ENCODE results near the gene TRIM3.
A peak's percentile ranks its signal among the peaks of the same experiment; 100 is the strongest.

The TRIM3 gene

GRCh38 chr11:6440906-6441358 is 32.8 kb downstream of the TRIM3 start, which contains the start of gene HPX:
Gene HPX (minus strand): TSS chr11:6440987. CDS start chr11:6440963, 24 bp downstream.
- H3K27ac ChIP-seq: no peak within 1 kb of the TSS
- no peak for DNase-seq (ENCODE audit: low read depth, low spot score)
- no peaks in the 10 kb centered on the region for H3K36me3 ChIP-seq (ENCODE audit: insufficient read depth, low read length)
- TF ChIP-seq FOXP2 (optimal IDR thresholded peaks at IDR 0.05; ENCODE audit: control extremely low read depth, extremely low read length, insufficient read depth) (no peak), POLR2AphosphoS5 (IDR thresholded peaks at IDR 0.05; ENCODE audit: borderline replicate concordance, low read depth, low read length) (no peak), EZH2 (IDR thresholded peaks at IDR 0.05) (no peak)
- H3K9me3 ChIP-seq (ENCODE audit: low read depth, low read length): no peaks in the 10 kb centered on the region
- H3K9ac ChIP-seq (ENCODE audit: insufficient read length): no peak within 1 kb of the TSS
- no peak within 1 kb of the TSS for H3K4me3 ChIP-seq

DNA sequence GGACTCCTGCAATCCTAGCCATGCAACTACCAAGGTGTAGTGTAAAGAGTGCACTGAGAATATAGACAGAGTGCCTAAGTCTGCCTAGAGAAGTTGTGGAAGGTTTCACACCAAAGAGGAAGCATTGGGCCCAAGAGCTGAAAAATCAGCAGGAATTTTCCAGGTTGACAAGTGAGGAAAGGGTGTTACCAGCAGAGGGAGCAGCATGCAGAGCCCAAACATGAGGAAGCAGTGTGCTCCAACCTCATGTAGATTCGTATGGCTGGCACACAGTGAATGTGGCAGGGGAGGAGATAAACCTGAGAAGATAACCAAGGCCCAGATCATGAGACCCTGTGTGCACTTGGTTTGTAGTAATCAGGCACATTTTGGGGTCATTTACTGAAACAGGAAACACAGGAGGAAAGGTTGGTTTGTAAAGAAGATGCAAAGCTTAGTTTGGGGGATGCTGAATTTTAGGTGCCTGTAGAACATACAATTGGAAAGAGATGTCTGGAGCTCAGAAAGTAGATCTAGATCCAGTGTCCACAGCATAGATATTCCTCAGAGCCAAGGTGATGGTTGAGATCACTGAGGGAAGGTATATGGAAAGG is 34.7 kb downstream of the TRIM3 start:
- H3K4me3 ChIP-seq: no peak overlapping the region
- no peak for TF ChIP-seq FOXP2 (optimal IDR thresholded peaks at IDR 0.05; ENCODE audit: control extremely low read depth, extremely low read length, insufficient read depth)
- no peak for TF ChIP-seq POLR2AphosphoS5 (IDR thresholded peaks at IDR 0.05; ENCODE audit: borderline replicate concordance, low read depth, low read length)
- TF ChIP-seq EZH2 (IDR thresholded peaks at IDR 0.05): no peak
- H3K9ac ChIP-seq (ENCODE audit: insufficient read length): no peak overlapping the region
- peak; percentile 50 for DNase-seq (ENCODE audit: low read depth, low spot score)
- H3K36me3 ChIP-seq (ENCODE audit: insufficient read depth, low read length): no peaks in the 10 kb centered on the region
- H3K27ac ChIP-seq: no peak overlapping the region
- H3K9me3 ChIP-seq (ENCODE audit: low read depth, low read length): no peaks in the 10 kb centered on the region

GRCh38 chr11:6437993-6438392 is 35.7 kb downstream of the TRIM3 start:
- DNase-seq (ENCODE audit: low read depth, low spot score): no peak
- no peaks in the 10 kb centered on the region for H3K9me3 ChIP-seq (ENCODE audit: low read depth, low read length)
- no peak for TF ChIP-seq POLR2AphosphoS5 (IDR thresholded peaks at IDR 0.05; ENCODE audit: borderline replicate concordance, low read depth, low read length)
- TF ChIP-seq EZH2 (IDR thresholded peaks at IDR 0.05): no peak
- no peak for TF ChIP-seq FOXP2 (optimal IDR thresholded peaks at IDR 0.05; ENCODE audit: control extremely low read depth, extremely low read length, insufficient read depth)

DNA sequence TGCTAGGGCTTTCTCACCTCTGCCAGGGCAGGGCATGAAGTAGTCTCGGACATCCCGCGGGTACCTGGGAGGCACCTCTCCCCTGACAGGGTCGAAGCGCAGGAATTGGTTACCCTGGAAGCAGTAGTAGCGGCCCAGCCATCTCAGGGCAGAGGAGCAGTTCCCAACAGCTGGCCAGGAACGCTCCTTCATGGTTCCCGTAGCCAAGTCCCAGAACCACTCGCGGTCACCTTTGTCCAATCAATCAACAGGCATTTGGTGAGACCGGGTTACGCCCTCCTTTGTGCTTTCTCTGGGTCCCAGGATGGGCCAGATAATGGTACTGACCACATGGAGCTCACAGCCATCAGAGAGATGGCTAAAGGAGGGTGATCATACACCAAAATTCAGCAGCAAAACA is 36.3 kb downstream of the TRIM3 start:
- Histone ChIP-seq H3K27ac (no peak overlapping the region), H3K9ac (ENCODE audit: insufficient read length) (no peak overlapping the region), H3K36me3 (ENCODE audit: insufficient read depth, low read length) (no peaks in the 10 kb centered on the region), H3K4me3 (no peak overlapping the region), H3K9me3 (ENCODE audit: low read depth, low read length) (no peaks in the 10 kb centered on the region)
- no peak for TF ChIP-seq POLR2AphosphoS5 (IDR thresholded peaks at IDR 0.05; ENCODE audit: borderline replicate concordance, low read depth, low read length)
- TF ChIP-seq EZH2 (IDR thresholded peaks at IDR 0.05): no peak
- no peak for TF ChIP-seq FOXP2 (optimal IDR thresholded peaks at IDR 0.05; ENCODE audit: control extremely low read depth, extremely low read length, insufficient read depth)
- no peak for DNase-seq (ENCODE audit: low read depth, low spot score)

More at GRCh38 chr11:6437993-6438392, 35.7 kb downstream of the TRIM3 start:
- Histone ChIP-seq H3K36me3 (ENCODE audit: insufficient read depth, low read length) (no peaks in the 10 kb centered on the region), H3K27ac (no peak overlapping the region), H3K9ac (ENCODE audit: insufficient read length) (no peak overlapping the region), H3K4me3 (no peak overlapping the region)

- TF ChIP-seq FOXP2 (optimal IDR thresholded peaks at IDR 0.05; ENCODE audit: control extremely low read depth, extremely low read length, insufficient read depth): no peak
- TF ChIP-seq POLR2AphosphoS5 (IDR thresholded peaks at IDR 0.05; ENCODE audit: borderline replicate concordance, low read depth, low read length): no peak
- no peak for TF ChIP-seq EZH2 (IDR thresholded peaks at IDR 0.05)
- H3K36me3 ChIP-seq (ENCODE audit: insufficient read depth, low read length): no peaks in the 10 kb centered on the region
- H3K9me3 ChIP-seq (ENCODE audit: low read depth, low read length): no peaks in the 10 kb centered on the region
- DNase-seq (ENCODE audit: low read depth, low spot score): no peak
- H3K27ac ChIP-seq: no peak overlapping the region
- no peak overlapping the region for H3K9ac ChIP-seq (ENCODE audit: insufficient read length)
- H3K4me3 ChIP-seq: no peak overlapping the region
Observed at GRCh38 chr11:6433998-6434660, 39.6 kb downstream of the TRIM3 start.

DNA sequence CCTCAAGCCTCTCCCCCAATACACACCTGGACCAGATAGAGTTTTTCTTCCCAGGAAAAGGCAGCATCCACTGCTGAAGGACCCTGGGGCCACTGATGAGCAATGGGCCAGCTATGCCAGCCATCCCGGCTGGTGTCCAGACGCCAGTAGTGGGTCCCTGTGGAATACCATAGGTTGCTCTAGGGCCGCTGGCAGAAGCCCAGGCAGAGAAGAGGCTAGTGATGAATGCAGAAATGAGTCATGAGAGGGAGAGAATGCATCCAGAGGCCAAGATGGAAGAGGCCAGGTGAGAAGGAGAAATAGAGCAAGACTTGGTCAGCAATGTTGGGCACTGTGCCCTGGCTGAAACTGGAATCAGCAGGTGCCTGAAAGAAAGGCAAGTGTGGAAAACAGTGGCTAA is 41.9 kb downstream of the TRIM3 start:
- DNase-seq (ENCODE audit: low read depth, low spot score): no peak

GRCh38 chr11:6427516-6427915 is 46.2 kb downstream of the TRIM3 start:
- no peak overlapping the region for H3K9ac ChIP-seq (ENCODE audit: insufficient read length)
- TF ChIP-seq FOXP2 (optimal IDR thresholded peaks at IDR 0.05; ENCODE audit: control extremely low read depth, extremely low read length, insufficient read depth): no peak
- TF ChIP-seq EZH2 (IDR thresholded peaks at IDR 0.05): no peak
- TF ChIP-seq POLR2AphosphoS5 (IDR thresholded peaks at IDR 0.05; ENCODE audit: borderline replicate concordance, low read depth, low read length): no peak
- H3K9me3 ChIP-seq (ENCODE audit: low read depth, low read length): no peaks in the 10 kb centered on the region
- no peaks in the 10 kb centered on the region for H3K36me3 ChIP-seq (ENCODE audit: insufficient read depth, low read length)
- no peak for DNase-seq (ENCODE audit: low read depth, low spot score)
- no peak overlapping the region for H3K4me3 ChIP-seq
- no peak overlapping the region for H3K27ac ChIP-seq

More for the DNA sequence above, 41.9 kb downstream of the TRIM3 start:
- Histone ChIP-seq H3K9me3 (ENCODE audit: low read depth, low read length) (no peaks in the 10 kb centered on the region), H3K27ac (no peak overlapping the region), H3K9ac (ENCODE audit: insufficient read length) (no peak overlapping the region), H3K4me3 (no peak overlapping the region), H3K36me3 (ENCODE audit: insufficient read depth, low read length) (no peaks in the 10 kb centered on the region)
- TF ChIP-seq FOXP2 (optimal IDR thresholded peaks at IDR 0.05; ENCODE audit: control extremely low read depth, extremely low read length, insufficient read depth) (no peak), EZH2 (IDR thresholded peaks at IDR 0.05) (no peak), POLR2AphosphoS5 (IDR thresholded peaks at IDR 0.05; ENCODE audit: borderline replicate concordance, low read depth, low read length) (no peak)

DNA sequence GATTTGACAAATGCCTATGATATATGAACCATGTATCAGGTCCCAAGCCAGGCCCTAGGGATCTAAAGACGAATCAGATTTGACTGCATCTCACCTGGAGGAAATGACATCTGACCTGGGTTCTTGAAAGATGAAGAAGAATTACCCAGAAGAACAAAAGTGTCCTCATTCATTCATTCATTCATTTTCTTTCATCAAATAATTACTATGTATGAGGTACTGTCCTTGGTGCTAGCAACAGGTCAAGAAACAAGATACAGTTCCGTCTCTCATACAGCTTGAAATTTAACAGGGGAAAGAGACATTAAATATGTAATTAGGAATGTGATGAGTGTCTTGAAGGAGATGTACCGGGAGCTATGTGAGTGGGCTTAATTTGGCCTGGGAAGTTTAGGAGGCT is 53.1 kb downstream of the TRIM3 start:
- no peak for DNase-seq (ENCODE audit: low read depth, low spot score)
- no peak overlapping the region for H3K9ac ChIP-seq (ENCODE audit: insufficient read length)
- no peak overlapping the region for H3K4me3 ChIP-seq
- H3K27ac ChIP-seq: no peak overlapping the region
- no peak for TF ChIP-seq EZH2 (IDR thresholded peaks at IDR 0.05)
- no peaks in the 10 kb centered on the region for H3K9me3 ChIP-seq (ENCODE audit: low read depth, low read length)
- H3K36me3 ChIP-seq (ENCODE audit: insufficient read depth, low read length): no peaks in the 10 kb centered on the region
